D721Med (cell line): ENCODE data around the gene HMGA1.

Experiments used
- DNase-seq: peaks from one replicate; pipeline ENCODE4 v3.0.0; 2011; ENCODE audit warnings: low spot score; ENCODE audit not compliant: insufficient read length
- FAIRE-seq: peaks from 2 replicates; lab custom pipeline; 2011; peaks lifted over from hg19 to GRCh38; lab: Jason Lieb, UNC
- CTCF ChIP-seq: IDR thresholded peaks from 2 replicates; pipeline ENCODE4 v1.5.1; 2012; ENCODE audit warnings: mild to moderate bottlenecking, control low read depth; ENCODE audit not compliant: insufficient read depth; ENCODE audit errors: missing control alignments

HMGA1 gene

GRCh38 chr6:34196833-34197195 is 39.9 kb upstream of the HMGA1 start:
- DNase-seq = no peak
- TF ChIP-seq CTCF = no peak

GRCh38 chr6:34200340-34200971 is 36.2 kb upstream of the HMGA1 start:
- no peak for DNase-seq
- FAIRE-seq = no peak
- no peak for TF ChIP-seq CTCF

More at GRCh38 chr6:34196833-34197195, 39.9 kb upstream of the HMGA1 start:
- no peak for FAIRE-seq

- no peak for FAIRE-seq
- no peak for TF ChIP-seq CTCF
- no peak for DNase-seq
Observed at GRCh38 chr6:34201455-34202107, 35.1 kb upstream of the HMGA1 start.

GRCh38 chr6:34202329-34203201 is 34.1 kb upstream of the HMGA1 start:
- no peak for DNase-seq
- TF ChIP-seq CTCF = no peak
- FAIRE-seq = no peak

GRCh38 chr6:34204693-34205092 is 32.0 kb upstream of the HMGA1 start:
- TF ChIP-seq CTCF = no peak
- FAIRE-seq = no peak

GRCh38 chr6:34205466-34205865 is 31.2 kb upstream of the HMGA1 start:
- FAIRE-seq (no peak), DNase-seq (no peak)
- no peak for TF ChIP-seq CTCF

More at GRCh38 chr6:34204693-34205092, 32.0 kb upstream of the HMGA1 start:
- DNase-seq = no peak

- no peak for DNase-seq
- FAIRE-seq = no peak
- no peak for TF ChIP-seq CTCF
Observed at GRCh38 chr6:34205916-34206315, 30.8 kb upstream of the HMGA1 start.
